Coronary artery (tissue), 2 donors: ENCODE data around the gene VEGFC.

Experiments used
- DNase-seq: peaks from one replicate; pipeline ENCODE4 v3.0.0-alpha.2; 2017; ENCODE audit warnings: low spot score
- H3K27ac ChIP-seq, 2 donors: fragments of 200-600 bp; sonication (generic); one replicate each; pipeline ENCODE4 v1.5.1; 2016 to 2019
- H3K4me3 ChIP-seq: fragments of 200-600 bp; sonication (generic); 2 replicates; pipeline ENCODE4 v1.5.1; 2016; ENCODE audit warnings: mild to moderate bottlenecking, moderate library complexity
- CTCF ChIP-seq: fragments of 200-600 bp; sonication (generic); IDR thresholded peaks from one replicate; pipeline ENCODE4 v1.5.1; 2019; ENCODE audit warnings: antibody characterized with exemption

The VEGFC gene

GRCh38 chr4:176654565-176655216, 138.0 kb downstream of the VEGFC start:
- Histone ChIP-seq H3K4me3 (no peak overlapping the region), H3K27ac (no peak overlapping the region)
- no peak for DNase-seq
- TF ChIP-seq CTCF = no peak

- DNase-seq = no peak
- no peak for TF ChIP-seq CTCF
- Histone ChIP-seq H3K4me3 (no peak overlapping the region), H3K27ac (no peak overlapping the region)
Measured at GRCh38 chr4:176653401-176654220, 139.1 kb downstream of the VEGFC start.

- no peak overlapping the region for H3K4me3 ChIP-seq
- no peak overlapping the region for H3K27ac ChIP-seq
- TF ChIP-seq CTCF = no peak
- no peak for DNase-seq
Measured at GRCh38 chr4:176646311-176646710, 146.4 kb downstream of the VEGFC start.

GRCh38 chr4:176645246-176645960, 147.3 kb downstream of the VEGFC start:
- H3K4me3 ChIP-seq = no peak overlapping the region

GRCh38 chr4:176642472-176642871, 150.2 kb downstream of the VEGFC start:
- no peak overlapping the region for H3K4me3 ChIP-seq
- no peak for TF ChIP-seq CTCF
- no peak overlapping the region for H3K27ac ChIP-seq
- DNase-seq = no peak

More at GRCh38 chr4:176645246-176645960, 147.3 kb downstream of the VEGFC start:
- no peak for DNase-seq
- TF ChIP-seq CTCF = no peak
- H3K27ac ChIP-seq = no peak overlapping the region

- TF ChIP-seq CTCF = no peak
- Histone ChIP-seq H3K27ac (no peak overlapping the region), H3K4me3 (no peak overlapping the region)
- DNase-seq = no peak
Measured at GRCh38 chr4:176641237-176641636, 151.5 kb downstream of the VEGFC start.
